ENCODE data around the gene FAM216B. TPM values are rescaled to one million over a fixed set of nuclear protein-coding genes. Genes with fewer than 3 reads are reported as not detected.
A peak's percentile ranks its signal among the peaks of the same experiment; 100 is the strongest.
"Not testable (repeated sequence)": the region's sequence is repeated elsewhere in the genome, so short reads cannot be mapped to it uniquely, and the experiment has no call there.

FAM216B gene
- total and polyA plus RNA-seq, 2 experiments from 2014 or later = not detected

DNA sequence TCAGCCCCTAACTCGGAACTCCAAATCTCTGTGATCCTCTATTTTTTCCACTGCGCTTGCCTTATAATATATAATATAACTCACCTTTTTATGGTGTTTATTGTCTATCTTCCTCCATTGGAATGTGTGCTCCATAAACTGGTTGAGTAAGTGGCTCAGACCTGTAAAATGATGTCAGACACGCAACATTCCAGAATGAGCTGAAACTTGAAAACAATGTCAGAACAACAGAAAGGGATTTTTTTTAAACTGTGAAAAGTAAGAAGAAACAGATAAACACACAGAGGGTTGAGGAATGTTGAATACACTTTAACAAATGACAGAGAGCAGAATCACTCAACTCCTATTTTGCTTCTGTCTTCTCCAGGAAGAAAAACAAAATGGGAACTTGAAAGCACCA lies 19.1 kb upstream of the FAM216B start:
- no peak overlapping the region for H3K4me3 ChIP-seq
- H3K27ac ChIP-seq = no peak overlapping the region
- TF ChIP-seq, protein P1, sequence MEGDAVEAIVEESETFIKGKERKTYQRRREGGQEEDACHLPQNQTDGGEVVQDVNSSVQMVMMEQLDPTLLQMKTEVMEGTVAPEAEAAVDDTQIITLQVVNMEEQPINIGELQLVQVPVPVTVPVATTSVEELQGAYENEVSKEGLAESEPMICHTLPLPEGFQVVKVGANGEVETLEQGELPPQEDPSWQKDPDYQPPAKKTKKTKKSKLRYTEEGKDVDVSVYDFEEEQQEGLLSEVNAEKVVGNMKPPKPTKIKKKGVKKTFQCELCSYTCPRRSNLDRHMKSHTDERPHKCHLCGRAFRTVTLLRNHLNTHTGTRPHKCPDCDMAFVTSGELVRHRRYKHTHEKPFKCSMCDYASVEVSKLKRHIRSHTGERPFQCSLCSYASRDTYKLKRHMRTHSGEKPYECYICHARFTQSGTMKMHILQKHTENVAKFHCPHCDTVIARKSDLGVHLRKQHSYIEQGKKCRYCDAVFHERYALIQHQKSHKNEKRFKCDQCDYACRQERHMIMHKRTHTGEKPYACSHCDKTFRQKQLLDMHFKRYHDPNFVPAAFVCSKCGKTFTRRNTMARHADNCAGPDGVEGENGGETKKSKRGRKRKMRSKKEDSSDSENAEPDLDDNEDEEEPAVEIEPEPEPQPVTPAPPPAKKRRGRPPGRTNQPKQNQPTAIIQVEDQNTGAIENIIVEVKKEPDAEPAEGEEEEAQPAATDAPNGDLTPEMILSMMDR (IDR thresholded peaks at IDR 0.05; ENCODE audit: low read depth, low read length) = no peak
- no peaks in the 10 kb centered on the region for H3K9me3 ChIP-seq (ENCODE audit: low read depth)
- H3K36me3 ChIP-seq = no peaks in the 10 kb centered on the region
- DNase-seq (ENCODE audit: low read depth in 1 of 2, low spot score in 1 of 2) = peak in 1 of 2 donors; percentile 61
- H3K27me3 ChIP-seq = no peaks in the 10 kb centered on the region
- no peaks in the 10 kb centered on the region for H3K4me1 ChIP-seq (ENCODE audit: low read depth)

DNA sequence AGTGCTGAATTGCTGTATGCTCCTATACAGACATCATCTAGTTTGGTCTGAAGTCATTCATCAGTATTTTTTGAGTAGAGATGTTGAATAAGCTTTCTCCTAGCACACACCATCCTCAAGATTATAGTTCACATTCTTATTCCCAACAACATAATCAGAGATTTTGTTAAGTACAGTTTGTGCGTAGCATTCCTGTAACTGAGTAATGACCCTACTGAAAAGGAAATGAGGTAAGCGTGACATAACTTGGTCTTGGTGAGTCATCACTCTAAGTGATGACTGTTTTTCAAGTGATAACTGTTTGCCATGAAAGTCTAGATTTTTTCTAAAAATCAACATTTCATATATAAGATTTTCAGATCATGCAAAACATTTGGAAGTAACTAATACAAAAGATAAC lies 18.5 kb upstream of the FAM216B start:
- Histone ChIP-seq H3K36me3 (no peaks in the 10 kb centered on the region), H3K4me1 (ENCODE audit: low read depth) (no peaks in the 10 kb centered on the region), H3K27me3 (no peaks in the 10 kb centered on the region), H3K27ac (no peak overlapping the region), H3K9me3 (ENCODE audit: low read depth) (no peaks in the 10 kb centered on the region), H3K4me3 (no peak overlapping the region)
- TF ChIP-seq, protein P1 (IDR thresholded peaks at IDR 0.05; ENCODE audit: low read depth, low read length) = no peak
- DNase-seq (ENCODE audit: low read depth in 1 of 2, low spot score in 1 of 2) = peak in 1 of 2 donors; percentile 94

DNA sequence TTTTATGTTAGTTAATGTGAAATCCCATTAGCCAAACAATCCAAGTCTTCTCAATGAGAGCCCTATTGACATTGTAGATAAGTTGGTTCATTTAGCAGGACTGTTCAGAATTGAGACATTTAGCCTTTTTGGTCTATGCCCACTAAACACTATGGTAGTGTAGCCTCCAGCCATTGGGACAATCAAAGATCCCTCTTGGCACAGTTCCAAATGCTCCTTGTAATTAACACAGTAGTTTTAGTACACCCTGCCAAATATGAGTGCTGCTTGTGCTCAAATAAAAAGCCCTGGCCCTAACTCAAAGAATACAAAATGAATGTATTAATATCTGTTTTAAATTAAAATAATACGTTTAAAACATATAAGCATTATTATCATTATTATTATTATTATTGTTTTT lies 15.4 kb upstream of the FAM216B start:
- H3K4me1 ChIP-seq (ENCODE audit: low read depth) = no peaks in the 10 kb centered on the region
- H3K9me3 ChIP-seq (ENCODE audit: low read depth) = no peaks in the 10 kb centered on the region
- no peaks in the 10 kb centered on the region for H3K36me3 ChIP-seq
- DNase-seq (ENCODE audit: low read depth in 1 of 2, low spot score in 1 of 2) = no peak
- no peaks in the 10 kb centered on the region for H3K27me3 ChIP-seq
- no peak overlapping the region for H3K27ac ChIP-seq
- TF ChIP-seq, protein P1 (IDR thresholded peaks at IDR 0.05; ENCODE audit: low read depth, low read length) = no peak
- H3K4me3 ChIP-seq = no peak overlapping the region

DNA sequence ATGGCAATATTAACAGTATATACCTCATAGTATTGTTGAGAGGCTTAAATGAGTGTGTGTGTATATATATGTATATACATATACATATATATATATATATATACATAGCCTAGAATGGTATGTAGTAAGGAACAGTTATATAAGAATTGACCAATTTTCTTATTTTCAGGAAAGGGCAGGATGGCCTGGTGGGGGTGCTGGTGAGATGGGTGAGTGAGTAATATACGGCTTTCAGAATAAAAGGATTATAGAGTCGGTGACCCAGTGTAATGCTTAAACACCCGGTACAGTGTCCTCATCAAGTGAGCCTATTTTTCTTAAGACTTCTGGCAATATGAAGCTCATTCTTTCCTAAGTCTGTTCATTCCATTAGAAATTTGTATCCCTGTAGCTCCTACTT lies 11.7 kb upstream of the FAM216B start:
- DNase-seq (ENCODE audit: low read depth in 1 of 2, low spot score in 1 of 2) = no peak
- Histone ChIP-seq H3K27me3 (no peaks in the 10 kb centered on the region), H3K9me3 (ENCODE audit: low read depth) (no peaks in the 10 kb centered on the region), H3K27ac (no peak overlapping the region), H3K36me3 (no peaks in the 10 kb centered on the region), H3K4me1 (ENCODE audit: low read depth) (no peaks in the 10 kb centered on the region), H3K4me3 (no peak overlapping the region)
- TF ChIP-seq, protein P1 (IDR thresholded peaks at IDR 0.05; ENCODE audit: low read depth, low read length) = no peak

DNA sequence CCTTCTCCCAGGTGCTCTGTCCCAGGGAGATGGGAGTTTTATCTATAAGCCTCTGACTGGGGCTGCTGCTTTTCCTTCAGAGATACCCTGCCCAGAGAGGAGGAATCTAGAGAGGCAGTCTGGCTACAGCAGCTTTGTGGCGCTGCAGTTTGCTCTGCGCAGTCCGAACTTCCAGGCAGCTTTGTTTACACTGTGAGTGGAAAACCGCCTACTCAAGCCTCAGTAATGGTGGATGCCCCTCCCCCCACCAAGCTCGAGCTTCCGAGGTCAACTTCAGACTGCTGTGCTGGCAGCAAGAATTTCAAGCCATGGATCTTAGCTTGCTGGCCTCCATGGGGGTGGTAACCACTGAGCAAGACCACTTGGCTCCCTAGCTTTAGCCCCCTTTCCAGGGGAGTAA lies 4.8 kb upstream of the FAM216B start:
- H3K4me3 ChIP-seq; H3K36me3 ChIP-seq; H3K27ac ChIP-seq; H3K4me1 ChIP-seq (ENCODE audit: low read depth); H3K27me3 ChIP-seq; DNase-seq (ENCODE audit: low read depth in 1 of 2, low spot score in 1 of 2); H3K9me3 ChIP-seq (ENCODE audit: low read depth): not testable (repeated sequence)

DNA sequence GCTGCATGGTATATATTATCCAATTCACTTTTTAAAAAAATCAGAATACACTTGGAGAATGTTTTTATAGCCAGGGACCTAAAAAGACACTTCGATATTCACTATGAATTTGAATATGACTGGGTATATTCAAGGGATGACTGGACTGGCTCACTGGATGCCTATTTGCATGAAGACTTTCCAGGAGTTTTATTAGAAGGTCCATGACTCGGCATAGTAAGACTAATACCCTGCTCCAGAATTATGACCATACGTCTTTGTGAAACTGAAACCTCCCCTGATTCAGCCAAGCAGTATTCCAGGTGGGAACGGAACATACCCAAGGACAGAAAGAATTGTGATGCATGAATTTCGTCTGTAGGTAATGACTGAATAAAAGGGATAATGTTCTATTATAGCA lies 3.9 kb upstream of the FAM216B start:
- H3K27ac ChIP-seq = no peak overlapping the region
- H3K36me3 ChIP-seq = no peaks in the 10 kb centered on the region
- no peak for DNase-seq (ENCODE audit: low read depth in 1 of 2, low spot score in 1 of 2)
- H3K4me3 ChIP-seq = no peak overlapping the region
- no peaks in the 10 kb centered on the region for H3K9me3 ChIP-seq (ENCODE audit: low read depth)
- TF ChIP-seq, protein P1 (IDR thresholded peaks at IDR 0.05; ENCODE audit: low read depth, low read length) = no peak
- H3K4me1 ChIP-seq (ENCODE audit: low read depth) = no peaks in the 10 kb centered on the region
- no peaks in the 10 kb centered on the region for H3K27me3 ChIP-seq
